H1 (cell line): ENCODE measurements around the gene APELA. TPM values are rescaled to one million over a fixed set of nuclear protein-coding genes. Genes with fewer than 3 reads are reported as not detected.

Experiments
- BACH1 ChIP-seq: IDR thresholded peaks from 2 replicates; pipeline ENCODE4 v1.6.1; 2012; ENCODE audit warnings: low read length, improper control_type of control experiment
- CTBP2 ChIP-seq: IDR thresholded peaks from 2 replicates; pipeline ENCODE4 v1.7.0; 2011; ENCODE audit warnings: borderline replicate concordance, mild to moderate bottlenecking, moderate library complexity, mixed read lengths, low read length; ENCODE audit not compliant: insufficient read depth, insufficient read length
- EZH2 ChIP-seq: fragments of 200-600 bp; sonication (generic); IDR thresholded peaks from 2 replicates; pipeline ENCODE4 v1.7.1; 2012; ENCODE audit warnings: low read depth, mild to moderate bottlenecking, moderate library complexity, low read length, inconsistent platforms; ENCODE audit not compliant: severe bottlenecking
- JUND ChIP-seq: IDR thresholded peaks from 2 replicates; pipeline ENCODE4 v1.6.1; 2011; ENCODE audit warnings: mild to moderate bottlenecking, improper control_type of control experiment, low read length
- RBBP5 ChIP-seq: IDR thresholded peaks from 2 replicates; pipeline ENCODE4 v1.7.1; 2012; ENCODE audit warnings: low read depth, mild to moderate bottlenecking, inconsistent platforms, low read length, moderate library complexity, borderline replicate concordance
- polyA plus RNA-seq, 7 experiments: library from polyadenylated mRNA; depleted of rRNA in 3 of 7; stranded (reverse) in 5 of 7; unstranded in 2 of 7; fragments of >200 nt in 5 of 7; fragments of 200-250 nt in 2 of 7; gene quantifications; 1 replicate in 5 of 7; 2 replicates in 1 of 7; 4 replicates in 1 of 7; pipeline versions ENCODE4 v1.2.1 to v1.2.3, GENCODE V29; 2011 to 2013; ENCODE audit warnings: missing spikeins in 2 of 7, mixed read lengths in 2 of 7
- total RNA-seq: library from RNA; stranded (reverse); fragmentation: NEBNext Ultra II Directional; extraction: Animal tissue kit (Norgen Biotek cat#: 25700); gene quantifications from 2 replicates; pipeline ENCODE4 v1.2.1, GENCODE V29; 2021

Gene APELA
- total and polyA plus RNA-seq, 2 of the 8 experiments (the other 6 are each of a cell fraction or from before 2014, with no cell fraction given) = 60.2 to 81.8 TPM

DNA sequence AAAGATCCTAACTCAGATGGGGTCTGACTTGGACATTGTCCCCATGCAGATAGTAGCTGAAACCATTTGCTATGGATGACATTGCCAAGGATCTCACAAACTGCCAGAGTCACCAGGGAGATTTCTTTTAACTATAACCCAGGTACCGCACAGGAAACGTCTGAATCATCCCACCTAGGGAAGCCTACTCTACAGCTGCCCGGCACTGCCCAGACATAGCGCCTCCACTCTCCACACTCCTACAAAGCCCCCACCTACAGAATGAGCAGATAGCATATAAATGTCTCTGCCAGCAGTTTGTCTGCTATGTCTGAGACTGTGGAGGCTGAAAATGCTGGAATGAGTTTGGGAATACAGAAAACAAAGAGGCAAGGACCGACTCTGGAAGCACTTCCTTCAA lies 68.2 kb downstream of the APELA start (continued):
- TF ChIP-seq RBBP5 (no peak), EZH2 (no peak), BACH1 (no peak), JUND (no peak), CTBP2 (no peak)
